Fibroblast of lung (primary cell): ENCODE results near the gene EPS8L1.

Source experiments
- EZH2 ChIP-seq: IDR thresholded peaks from 2 replicates; pipeline ENCODE4 v1.5.1; 2012; ENCODE audit warnings: low read length, control low read depth, mild to moderate bottlenecking; ENCODE audit errors: missing control alignments
- TF ChIP-seq, protein P1 (sequence below), 2 donors: IDR thresholded peaks in 1 of 2; conservative IDR thresholded peaks in 1 of 2; 1 replicate in 1 of 2; 2 replicates in 1 of 2; pipeline ENCODE4 v1.5.1; 2011 to 2012; ENCODE audit warnings: low read length in 2 of 2, control low read depth in 1 of 2, inconsistent platforms in 1 of 2, low read depth in 1 of 2, mild to moderate bottlenecking in 1 of 2

DNA sequence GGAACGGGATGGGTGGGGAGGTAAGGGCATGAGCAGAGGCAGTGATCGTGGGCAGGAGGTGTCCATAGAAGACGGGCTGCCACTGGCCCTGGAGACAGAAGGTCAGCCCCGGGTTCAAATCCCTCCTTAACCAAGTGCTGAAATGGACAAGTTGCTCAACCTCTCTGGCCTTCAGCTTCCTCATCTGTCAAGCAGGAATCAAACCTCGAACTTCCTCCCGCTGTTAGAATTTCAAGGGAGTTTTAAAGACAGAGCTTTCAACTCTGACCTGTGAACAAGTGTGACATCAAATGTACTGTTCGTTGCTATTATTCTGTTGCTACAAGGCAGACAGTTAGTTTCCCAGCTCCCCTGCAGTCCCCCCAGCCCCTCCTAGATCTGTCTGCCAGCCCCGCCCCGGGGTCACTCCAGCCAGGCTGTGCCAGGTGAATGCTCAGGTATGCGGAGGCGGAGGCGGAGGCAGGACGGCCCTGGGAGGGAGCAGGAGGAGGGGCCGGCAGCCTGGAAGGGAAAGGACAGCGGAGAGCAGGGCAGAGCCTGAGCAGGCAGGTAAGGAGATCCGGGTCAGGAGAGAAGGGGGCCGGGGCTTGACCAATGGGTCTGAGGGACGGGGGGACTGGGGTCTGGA, at the start of gene EPS8L1:
- TF ChIP-seq, protein P1, sequence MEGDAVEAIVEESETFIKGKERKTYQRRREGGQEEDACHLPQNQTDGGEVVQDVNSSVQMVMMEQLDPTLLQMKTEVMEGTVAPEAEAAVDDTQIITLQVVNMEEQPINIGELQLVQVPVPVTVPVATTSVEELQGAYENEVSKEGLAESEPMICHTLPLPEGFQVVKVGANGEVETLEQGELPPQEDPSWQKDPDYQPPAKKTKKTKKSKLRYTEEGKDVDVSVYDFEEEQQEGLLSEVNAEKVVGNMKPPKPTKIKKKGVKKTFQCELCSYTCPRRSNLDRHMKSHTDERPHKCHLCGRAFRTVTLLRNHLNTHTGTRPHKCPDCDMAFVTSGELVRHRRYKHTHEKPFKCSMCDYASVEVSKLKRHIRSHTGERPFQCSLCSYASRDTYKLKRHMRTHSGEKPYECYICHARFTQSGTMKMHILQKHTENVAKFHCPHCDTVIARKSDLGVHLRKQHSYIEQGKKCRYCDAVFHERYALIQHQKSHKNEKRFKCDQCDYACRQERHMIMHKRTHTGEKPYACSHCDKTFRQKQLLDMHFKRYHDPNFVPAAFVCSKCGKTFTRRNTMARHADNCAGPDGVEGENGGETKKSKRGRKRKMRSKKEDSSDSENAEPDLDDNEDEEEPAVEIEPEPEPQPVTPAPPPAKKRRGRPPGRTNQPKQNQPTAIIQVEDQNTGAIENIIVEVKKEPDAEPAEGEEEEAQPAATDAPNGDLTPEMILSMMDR (conservative IDR thresholded peaks at IDR 0.05 in 1 of 2, IDR thresholded peaks at IDR 0.05 in 1 of 2; ENCODE audit: low read depth in 1 of 2, low read length in 2 of 2), result no peak
- no peak for TF ChIP-seq EZH2
